MM.1S (cell line): ENCODE results near the gene POGLUT3.

Experiments
- EZH2 ChIP-seq: fragments of 300-600 bp; sonication (generic); optimal IDR thresholded peaks from 2 replicates; pipeline ENCODE3; 2017; ENCODE audit warnings: low read depth, mild to moderate bottlenecking, antibody characterized with exemption, low read length, mixed read lengths
- EZH2phosphoT487 ChIP-seq: fragments of 300-600 bp; sonication (generic); IDR thresholded peaks from 2 replicates; pipeline ENCODE4 v1.6.1; 2018; ENCODE audit warnings: antibody characterized with exemption, low read length
- TF ChIP-seq, protein P1 (sequence below): fragments of 300-600 bp; sonication (generic); IDR thresholded peaks from 2 replicates; pipeline ENCODE4 v1.5.1; 2016; ENCODE audit warnings: antibody characterized with exemption, low read length, mixed read lengths

DNA sequence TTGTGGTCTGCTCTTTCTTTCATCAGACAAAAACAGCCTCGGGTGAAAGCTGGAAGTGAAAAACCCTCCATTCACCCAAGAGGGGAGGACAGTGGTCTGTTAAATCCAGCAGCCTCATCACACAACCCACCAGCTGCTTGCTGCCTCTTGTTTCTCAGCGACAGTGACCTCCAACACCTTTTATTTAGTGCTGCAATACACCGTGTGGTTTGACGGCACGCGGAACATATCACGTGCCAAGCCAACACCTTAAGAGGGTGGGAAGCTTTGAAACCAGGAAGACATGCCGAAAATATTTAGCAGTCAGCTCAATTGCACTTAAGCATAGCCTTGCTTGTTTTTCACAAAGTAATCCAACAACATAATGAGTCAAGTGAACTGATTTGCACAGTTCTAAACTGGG lies 39.8 kb upstream of the POGLUT3 start:
- TF ChIP-seq, protein P1, sequence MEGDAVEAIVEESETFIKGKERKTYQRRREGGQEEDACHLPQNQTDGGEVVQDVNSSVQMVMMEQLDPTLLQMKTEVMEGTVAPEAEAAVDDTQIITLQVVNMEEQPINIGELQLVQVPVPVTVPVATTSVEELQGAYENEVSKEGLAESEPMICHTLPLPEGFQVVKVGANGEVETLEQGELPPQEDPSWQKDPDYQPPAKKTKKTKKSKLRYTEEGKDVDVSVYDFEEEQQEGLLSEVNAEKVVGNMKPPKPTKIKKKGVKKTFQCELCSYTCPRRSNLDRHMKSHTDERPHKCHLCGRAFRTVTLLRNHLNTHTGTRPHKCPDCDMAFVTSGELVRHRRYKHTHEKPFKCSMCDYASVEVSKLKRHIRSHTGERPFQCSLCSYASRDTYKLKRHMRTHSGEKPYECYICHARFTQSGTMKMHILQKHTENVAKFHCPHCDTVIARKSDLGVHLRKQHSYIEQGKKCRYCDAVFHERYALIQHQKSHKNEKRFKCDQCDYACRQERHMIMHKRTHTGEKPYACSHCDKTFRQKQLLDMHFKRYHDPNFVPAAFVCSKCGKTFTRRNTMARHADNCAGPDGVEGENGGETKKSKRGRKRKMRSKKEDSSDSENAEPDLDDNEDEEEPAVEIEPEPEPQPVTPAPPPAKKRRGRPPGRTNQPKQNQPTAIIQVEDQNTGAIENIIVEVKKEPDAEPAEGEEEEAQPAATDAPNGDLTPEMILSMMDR, result no peak
- TF ChIP-seq EZH2 (no peak), EZH2phosphoT487 (no peak)
